Endothelial cell of umbilical vein (primary cell): ENCODE data around the gene ZBED4. TPM values are rescaled to one million over a fixed set of nuclear protein-coding genes. Genes with fewer than 3 reads are reported as not detected.

Experiments used
- BruUV-seq: library from RNA; stranded (reverse); fragments of 400-500 nt; replicated peaks from 2 replicates; lab custom pipeline; 2021; lab: Mats Ljungman, UMichigan
- CTCF ChIA-PET: fragments of 300-600, 350-600 bp; sonication (Branson Sonifier 250); formaldehyde crosslinking; loops from one replicate; lab custom pipeline; 2021; ENCODE audit warnings: antibody characterized with exemption, inconsistent platforms; lab: Charles Lee
- POLR2A ChIA-PET: fragments of 300-600, 350-600 bp; sonication (Branson Sonifier 250); formaldehyde crosslinking; loops from one replicate; lab custom pipeline; 2021; ENCODE audit warnings: antibody characterized with exemption, inconsistent platforms; lab: Charles Lee
- DNase-seq: peaks from one replicate; pipeline ENCODE4 v3.0.0-alpha.2; 2011; ENCODE audit warnings: low read depth, low spot score
- FAIRE-seq: peaks from 2 replicates; lab custom pipeline; 2011; peaks lifted over from hg19 to GRCh38; lab: Jason Lieb, UNC
- H2AFZ ChIP-seq: 2 replicates; pipeline ENCODE4 v1.6.0; 2012; ENCODE audit warnings: low read depth, low read length, control low read depth, inconsistent platforms
- H3K27ac ChIP-seq: 2 replicates; pipeline ENCODE4 v1.5.1; 2011; ENCODE audit warnings: low read depth, mild to moderate bottlenecking, control low read depth, low read length, moderate library complexity; ENCODE audit not compliant: insufficient read depth
- H3K27me3 ChIP-seq, 2 experiments: 2 replicates each; pipeline versions ENCODE4 v1.6.0 to v1.6.1; 2011; ENCODE audit warnings: low read length in 2 of 2, mixed read lengths in 1 of 2; ENCODE audit not compliant: control insufficient read depth in 2 of 2, insufficient read depth in 2 of 2
- H3K36me3 ChIP-seq, 2 experiments: 2 replicates in 1 of 2; 3 replicates in 1 of 2; pipeline ENCODE4 v1.5.1; 2011; ENCODE audit warnings: low read length in 2 of 2, mild to moderate bottlenecking in 1 of 2, moderate library complexity in 1 of 2; ENCODE audit not compliant: control insufficient read depth in 2 of 2, insufficient read depth in 2 of 2; ENCODE audit errors: extremely low read depth in 1 of 2
- H3K4me1 ChIP-seq: 3 replicates; pipeline ENCODE4 v1.5.1; 2011; ENCODE audit warnings: mild to moderate bottlenecking, low read length; ENCODE audit not compliant: control insufficient read depth, insufficient read depth; ENCODE audit errors: extremely low read depth
- H3K4me2 ChIP-seq: 2 replicates; pipeline ENCODE4 v1.6.1; 2011; ENCODE audit warnings: low read length, control low read depth, mixed read lengths; ENCODE audit not compliant: insufficient read depth
- H3K4me3 ChIP-seq, 3 experiments: fragments of 200-600 bp in 1 of 3; sonication (generic), shearing (Covaris generic) in 1 of 3; replicated peaks in 1 of 3; 2 replicates each; pipeline ENCODE4 v1.5.1; 2011 to 2016; ENCODE audit warnings: control low read depth in 3 of 3, low read length in 3 of 3, mild to moderate bottlenecking in 2 of 3, inconsistent platforms in 1 of 3, low read depth in 1 of 3, moderate library complexity in 1 of 3; ENCODE audit not compliant: insufficient read depth in 1 of 3
- H3K79me2 ChIP-seq: 2 replicates; pipeline ENCODE4 v1.6.0; 2012; ENCODE audit warnings: low read length, inconsistent platforms; ENCODE audit not compliant: control insufficient read depth, insufficient read depth
- H3K9ac ChIP-seq: replicated peaks from 2 replicates; pipeline ENCODE3; 2011; ENCODE audit warnings: low read length, control low read depth; ENCODE audit not compliant: insufficient read depth; ENCODE audit errors: extremely low read depth
- H3K9me1 ChIP-seq: replicated peaks from 3 replicates; pipeline ENCODE4 v1.6.0; 2011; ENCODE audit warnings: mild to moderate bottlenecking, low read length; ENCODE audit not compliant: control insufficient read depth, insufficient read depth; ENCODE audit errors: extremely low read depth
- H3K9me3 ChIP-seq: replicated peaks from 2 replicates; pipeline ENCODE4 v1.5.1; 2012; ENCODE audit warnings: low read length, inconsistent platforms; ENCODE audit not compliant: control insufficient read depth, insufficient read depth
- H4K20me1 ChIP-seq: replicated peaks from 2 replicates; pipeline ENCODE3; 2011; ENCODE audit warnings: mild to moderate bottlenecking, low read length; ENCODE audit not compliant: control insufficient read depth, insufficient read depth; ENCODE audit errors: extremely low read depth
- EZH2 ChIP-seq: IDR thresholded peaks from 2 replicates; pipeline ENCODE4 v1.6.1; 2012; ENCODE audit warnings: borderline replicate concordance, low read depth, mild to moderate bottlenecking, moderate library complexity, low read length, inconsistent platforms; ENCODE audit not compliant: severe bottlenecking
- FOS ChIP-seq: IDR thresholded peaks from 2 replicates; pipeline ENCODE4 v1.6.1; 2011; ENCODE audit warnings: mild to moderate bottlenecking, low read length, moderate library complexity, borderline replicate concordance; ENCODE audit not compliant: insufficient read depth
- POLR2A ChIP-seq: IDR thresholded peaks from 2 replicates; pipeline ENCODE4 v1.6.1; 2012; ENCODE audit warnings: low read depth, mild to moderate bottlenecking, control low read depth, low read length
- POLR2AphosphoS5 ChIP-seq: IDR thresholded peaks from 2 replicates; pipeline ENCODE4 v1.6.1; 2012; ENCODE audit warnings: low read depth, mild to moderate bottlenecking, control low read depth, low read length, moderate library complexity; ENCODE audit not compliant: insufficient read depth
- dilution Hi-C: fragments of 300-500 bp; cut with MboI; formaldehyde crosslinking; loops from one replicate; pipeline ENCODE4 v1.15.0; 2019; ENCODE audit warnings: low sequenced_read_pairs; ENCODE audit not compliant: extremely low pct_ligation_motif_present
- intact Hi-C: fragments of 100-400 bp; cut with micrococcal nuclease; formaldehyde crosslinking; loops from one replicate; pipeline ENCODE4 v1.10.0; 2022
- polyA plus RNA-seq, 4 experiments: library from polyadenylated mRNA; depleted of rRNA in 3 of 4; stranded (reverse) in 3 of 4; unstranded in 1 of 4; fragments of >200 nt; gene quantifications; 2 replicates each; pipeline versions ENCODE4 v1.2.1 to v1.2.3, GENCODE V29; 2011 to 2012; ENCODE audit warnings: missing spikeins in 1 of 4
- total RNA-seq: library from RNA; stranded (reverse); gene quantifications from 2 replicates; pipeline ENCODE4 v1.2.3, GENCODE V29; 2021
- TF ChIP-seq, protein P1 (sequence below): IDR thresholded peaks from 2 replicates; pipeline ENCODE4 v1.6.1; 2011; ENCODE audit not compliant: insufficient read depth, insufficient read length

Gene ZBED4
- total and polyA plus RNA-seq, 2 donors (not counting 3 experiments of a cell fraction or from before 2014, with no cell fraction given): 8.6 to 18.2 TPM

DNA sequence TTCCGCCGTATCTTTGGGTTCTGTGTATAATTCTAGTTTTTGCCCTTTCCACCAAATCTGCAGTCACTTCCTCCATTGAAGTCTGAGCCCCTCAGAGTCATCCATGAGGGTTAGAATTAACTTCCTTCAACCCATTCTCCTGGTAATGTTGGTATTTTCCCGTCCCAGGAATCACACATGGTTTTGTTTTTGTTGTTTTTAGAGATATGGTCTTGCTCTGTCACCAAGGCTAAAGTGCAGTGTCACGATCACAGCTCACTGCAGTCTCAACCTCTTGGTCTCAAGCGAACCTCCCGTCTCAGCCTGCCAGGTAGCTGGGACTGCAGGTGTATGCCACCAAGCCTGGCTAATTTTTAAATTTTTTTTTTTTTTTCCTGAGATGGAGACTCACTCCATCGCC lies 18.7 kb downstream of the ZBED4 start:
- Histone ChIP-seq H3K4me3 (no peak overlapping the region), H3K27ac (no peak overlapping the region), H3K9me3 (no peaks in the 10 kb centered on the region), H2AFZ (no peak overlapping the region), H3K79me2 (peaks cover 91% of the 10 kb centered on the region), H3K4me2 (no peak overlapping the region), H3K4me1 (no peaks in the 10 kb centered on the region), H3K9ac (no peak overlapping the region), H4K20me1 (peaks cover 6% of the 10 kb centered on the region), H3K27me3 (no peaks in the 10 kb centered on the region), H3K9me1 (no peaks in the 10 kb centered on the region), H3K36me3 (no peaks in the 10 kb centered on the region)
- FAIRE-seq: no peak
- intact Hi-C loops (no loop called here), dilution Hi-C loops (no loop called here)
- CTCF ChIA-PET: interaction anchor here (0.8 to 1.6 kb wide), 2 partner anchors 9 to 105 kb away, joined by 3 read pairs; no protein-coding TSS in a partner anchor
- no peak for DNase-seq
- POLR2A ChIA-PET: interaction anchor here (0.7 kb wide), 1 partner anchor 15 kb away, joined by 4 read pairs; no protein-coding TSS in a partner anchor
- TF ChIP-seq, protein P1, sequence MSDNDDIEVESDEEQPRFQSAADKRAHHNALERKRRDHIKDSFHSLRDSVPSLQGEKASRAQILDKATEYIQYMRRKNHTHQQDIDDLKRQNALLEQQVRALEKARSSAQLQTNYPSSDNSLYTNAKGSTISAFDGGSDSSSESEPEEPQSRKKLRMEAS: no peak
- no peak for TF ChIP-seq FOS
- BruUV-seq: no TSS peak

DNA sequence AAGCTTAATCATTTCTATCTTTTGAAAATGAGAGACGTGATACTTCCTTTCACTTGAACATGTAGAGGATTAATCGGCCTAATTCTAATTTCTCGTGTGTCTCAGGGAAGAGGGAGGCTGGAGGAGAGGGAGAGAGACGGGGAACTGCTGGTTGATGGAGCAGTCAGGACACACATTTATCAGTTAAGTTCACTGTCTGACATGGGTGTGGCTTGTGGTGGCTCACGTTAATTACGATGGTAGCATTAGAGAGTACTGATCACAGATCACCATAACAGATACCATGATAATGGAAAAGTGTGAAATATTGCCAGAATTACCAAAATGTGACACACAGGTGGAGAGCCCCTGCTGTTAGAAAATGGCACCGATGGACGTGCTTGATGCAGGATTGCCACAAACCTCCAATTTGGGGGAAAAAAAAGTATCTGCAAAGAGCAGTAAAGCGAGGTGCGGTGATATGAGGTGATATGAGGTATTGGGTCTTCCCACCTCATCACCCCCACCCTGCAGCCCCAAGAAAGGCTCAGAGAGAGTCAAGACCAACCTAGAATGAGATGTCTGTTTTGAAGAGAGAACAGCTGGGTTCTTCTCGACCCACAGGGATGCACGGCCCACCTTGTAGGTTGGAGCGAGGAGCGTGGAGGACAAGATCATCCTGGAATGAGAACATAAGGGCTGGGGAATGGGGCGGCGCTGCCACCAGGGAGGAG lies 19.7 kb downstream of the ZBED4 start:
- peaks cover 6% of the 10 kb centered on the region for H4K20me1 ChIP-seq
- CTCF ChIA-PET: interaction anchor here (0.8 to 1.6 kb wide), 2 partner anchors 8 to 106 kb away, joined by 3 read pairs; no protein-coding TSS in a partner anchor
- BruUV-seq: no TSS peak

More for the DNA sequence above, 19.7 kb downstream of the ZBED4 start:
- H3K27ac ChIP-seq: no peak overlapping the region
- peaks cover 89% of the 10 kb centered on the region for H3K79me2 ChIP-seq
- no peak overlapping the region for H3K4me3 ChIP-seq
- TF ChIP-seq POLR2A: no peak
- TF ChIP-seq, protein P1: no peak
- no peak for TF ChIP-seq EZH2
- TF ChIP-seq POLR2AphosphoS5: no peak
- H3K9me3 ChIP-seq: no peaks in the 10 kb centered on the region
- H3K27me3 ChIP-seq: no peaks in the 10 kb centered on the region
- dilution Hi-C loops: no loop called here
- DNase-seq (no peak), FAIRE-seq (no peak)
- intact Hi-C loops: no loop called here
- POLR2A ChIA-PET: no interaction called here
- H3K36me3 ChIP-seq: no peaks in the 10 kb centered on the region
- H3K4me1 ChIP-seq: no peaks in the 10 kb centered on the region
- no peak overlapping the region for H3K4me2 ChIP-seq
- H3K9me1 ChIP-seq: no peaks in the 10 kb centered on the region
- H3K9ac ChIP-seq: no peak overlapping the region
- no peak overlapping the region for H2AFZ ChIP-seq
